SK-N-SH treated with all-trans-retinoic acid at 6 μM for 48 hours (cell line): Measurements from ENCODE around the gene RHOT2.

Source experiments
- ARNTL ChIP-seq: fragments of 450-650 bp; formaldehyde crosslinking; IDR thresholded peaks from 2 replicates; pipeline ENCODE4 v1.5.0; 2020; ENCODE audit warnings: low read depth, mild to moderate bottlenecking, moderate library complexity, borderline replicate concordance
- CSDC2 ChIP-seq: fragments of 250-450 bp; sonication (Bioruptor Pico); IDR thresholded peaks from 2 replicates; pipeline ENCODE4 v1.5.0; 2020; ENCODE audit warnings: mild to moderate bottlenecking, moderate library complexity
- ESRRG ChIP-seq: fragments of 250-450 bp; sonication (Bioruptor Pico); IDR thresholded peaks from 2 replicates; pipeline ENCODE4 v1.6.1; 2021; ENCODE audit warnings: mild to moderate bottlenecking
- TSHZ2 ChIP-seq: fragments of 250-450 bp; sonication (Bioruptor Pico); IDR thresholded peaks from 2 replicates; pipeline ENCODE4 v1.5.0; 2020; ENCODE audit warnings: mild to moderate bottlenecking, moderate library complexity
- ZC3H10 ChIP-seq: fragments of 250-450 bp; sonication (Bioruptor Pico); IDR thresholded peaks from 2 replicates; pipeline ENCODE4 v1.5.1; 2021; ENCODE audit warnings: mild to moderate bottlenecking, moderate library complexity
- ZFP30 ChIP-seq: fragments of 450-650 bp; formaldehyde crosslinking; IDR thresholded peaks from 2 replicates; pipeline ENCODE4 v1.5.0; 2022; ENCODE audit warnings: mild to moderate bottlenecking, moderate library complexity

- TF ChIP-seq ARNTL (CRISPR knock-in tag) (no peak), ZFP30 (CRISPR knock-in tag) (no peak), TSHZ2 (CRISPR knock-in tag) (no peak), CSDC2 (CRISPR knock-in tag) (no peak), ZC3H10 (CRISPR knock-in tag) (no peak), ESRRG (CRISPR knock-in tag) (no peak)
Observed at GRCh38 chr16:631808-632358, 36.0 kb upstream of the RHOT2 start.
